OCI-LY1 (cell line): ENCODE results near the gene FAF1.

Source experiments
- H2AFZ ChIP-seq: fragments of 200-600 bp; sonication (generic), shearing (Covaris generic); 2 replicates; pipeline ENCODE4 v1.6.0; 2014; ENCODE audit warnings: antibody characterized with exemption, mild to moderate bottlenecking, low read length
- H3F3A ChIP-seq: fragments of 200-600 bp; sonication (generic), shearing (Covaris generic); 2 replicates; pipeline ENCODE4 v1.6.0; 2014; ENCODE audit warnings: mild to moderate bottlenecking, antibody characterized with exemption, low read length, moderate library complexity; ENCODE audit not compliant: insufficient read depth
- H3K27ac ChIP-seq: fragments of 200-600 bp; sonication (generic); 2 replicates; pipeline ENCODE4 v1.5.1; 2014; ENCODE audit warnings: low read length, mixed run types, mild to moderate bottlenecking, low read depth; ENCODE audit not compliant: poor library complexity, severe bottlenecking
- H3K27me3 ChIP-seq: fragments of 200-600 bp; sonication (generic); 2 replicates; pipeline ENCODE4 v1.6.0; 2014; ENCODE audit warnings: antibody characterized with exemption, mild to moderate bottlenecking, low read length, moderate library complexity; ENCODE audit not compliant: insufficient read depth
- H3K36me3 ChIP-seq: fragments of 200-600 bp; sonication (generic); 2 replicates; pipeline ENCODE4 v1.6.1; 2014; ENCODE audit warnings: mild to moderate bottlenecking, antibody characterized with exemption, low read length, moderate library complexity, mixed read lengths; ENCODE audit not compliant: insufficient read depth
- H3K4me1 ChIP-seq: fragments of 200-600 bp; sonication (generic); 2 replicates; pipeline ENCODE4 v1.5.1; 2014; ENCODE audit warnings: mild to moderate bottlenecking, low read length, moderate library complexity; ENCODE audit not compliant: insufficient read depth, severe bottlenecking
- H3K4me2 ChIP-seq: fragments of 200-600 bp; sonication (generic), shearing (Covaris generic); 2 replicates; pipeline ENCODE4 v1.6.1; 2014; ENCODE audit warnings: low read length
- H3K4me3 ChIP-seq: fragments of 200-600 bp; sonication (generic); 2 replicates; pipeline ENCODE4 v1.5.1; 2014; ENCODE audit warnings: low read length, low read depth, mild to moderate bottlenecking, mixed read lengths; ENCODE audit not compliant: poor library complexity, severe bottlenecking
- H3K79me2 ChIP-seq: fragments of 200-600 bp; shearing (Covaris generic); 2 replicates; pipeline ENCODE4 v1.6.1; 2016; ENCODE audit warnings: mixed run types, low read length, mixed read lengths; ENCODE audit not compliant: insufficient read depth
- H3K9ac ChIP-seq: fragments of 200-600 bp; sonication (generic), shearing (Covaris generic); 2 replicates; pipeline ENCODE4 v1.6.1; 2014; ENCODE audit warnings: mild to moderate bottlenecking, low read length, mixed read lengths
- H3K9me2 ChIP-seq: fragments of 200-600 bp; sonication (generic), shearing (Covaris generic); 2 replicates; pipeline ENCODE4 v1.6.1; 2014; ENCODE audit warnings: low read depth, mild to moderate bottlenecking, low read length, mixed read lengths
- H3K9me3 ChIP-seq: fragments of 200-600 bp; shearing (Covaris generic); 2 replicates; pipeline ENCODE4 v1.6.1; 2014; ENCODE audit warnings: low read length, mixed read lengths
- H4K20me1 ChIP-seq: fragments of 200-600 bp; sonication (generic), shearing (Covaris generic); 2 replicates; pipeline ENCODE4 v1.6.0; 2016; ENCODE audit warnings: mild to moderate bottlenecking, low read length; ENCODE audit not compliant: insufficient read depth
- EZH2 ChIP-seq: fragments of 200-600 bp; sonication (generic), shearing (Covaris generic); IDR thresholded peaks from 2 replicates; pipeline ENCODE4 v1.8.0; 2017; ENCODE audit warnings: borderline replicate concordance, mixed run types, mild to moderate bottlenecking, antibody characterized with exemption, low read length, moderate library complexity, mixed read lengths
- TF ChIP-seq, protein P1 (sequence below): fragments of 200-600 bp; sonication (generic), shearing (Covaris generic); IDR thresholded peaks from 2 replicates; pipeline ENCODE4 v1.5.1; 2017; ENCODE audit warnings: mild to moderate bottlenecking, antibody characterized with exemption, low read length, moderate library complexity, mixed read lengths

FAF1 gene

DNA sequence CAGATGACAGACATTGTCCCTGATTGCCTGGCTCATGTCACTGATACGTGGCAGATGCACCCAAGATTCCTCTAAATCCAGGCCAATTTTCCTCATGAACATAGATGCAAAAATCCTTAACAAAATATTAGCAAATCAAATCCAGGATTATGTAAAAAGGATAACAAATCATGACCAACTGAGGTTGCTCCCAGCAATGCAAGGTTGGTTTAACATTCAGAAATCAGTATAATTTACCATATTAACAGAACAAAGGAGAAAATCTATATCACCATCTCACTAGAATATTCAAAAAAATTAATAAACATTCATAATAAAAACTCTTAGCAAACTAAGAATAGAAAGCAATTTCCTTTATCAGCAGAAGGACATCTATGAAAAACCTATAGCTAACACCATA is 39.7 kb downstream of the FAF1 start:
- Histone ChIP-seq H3K4me2 (no peak overlapping the region), H3K36me3 (peaks cover 15% of the 10 kb centered on the region), H3K9ac (no peak overlapping the region), H3F3A (no peaks in the 10 kb centered on the region), H3K27me3 (no peaks in the 10 kb centered on the region), H3K9me2 (no peaks in the 10 kb centered on the region), H2AFZ (no peak overlapping the region), H3K4me1 (peaks cover 21% of the 10 kb centered on the region), H3K9me3 (peaks cover 17% of the 10 kb centered on the region), H4K20me1 (no peaks in the 10 kb centered on the region; the same call in 1 of the 2 replicates), H3K79me2 (peaks cover 92% of the 10 kb centered on the region), H3K27ac (no peak overlapping the region), H3K4me3 (no peak overlapping the region)
- TF ChIP-seq, protein P1, sequence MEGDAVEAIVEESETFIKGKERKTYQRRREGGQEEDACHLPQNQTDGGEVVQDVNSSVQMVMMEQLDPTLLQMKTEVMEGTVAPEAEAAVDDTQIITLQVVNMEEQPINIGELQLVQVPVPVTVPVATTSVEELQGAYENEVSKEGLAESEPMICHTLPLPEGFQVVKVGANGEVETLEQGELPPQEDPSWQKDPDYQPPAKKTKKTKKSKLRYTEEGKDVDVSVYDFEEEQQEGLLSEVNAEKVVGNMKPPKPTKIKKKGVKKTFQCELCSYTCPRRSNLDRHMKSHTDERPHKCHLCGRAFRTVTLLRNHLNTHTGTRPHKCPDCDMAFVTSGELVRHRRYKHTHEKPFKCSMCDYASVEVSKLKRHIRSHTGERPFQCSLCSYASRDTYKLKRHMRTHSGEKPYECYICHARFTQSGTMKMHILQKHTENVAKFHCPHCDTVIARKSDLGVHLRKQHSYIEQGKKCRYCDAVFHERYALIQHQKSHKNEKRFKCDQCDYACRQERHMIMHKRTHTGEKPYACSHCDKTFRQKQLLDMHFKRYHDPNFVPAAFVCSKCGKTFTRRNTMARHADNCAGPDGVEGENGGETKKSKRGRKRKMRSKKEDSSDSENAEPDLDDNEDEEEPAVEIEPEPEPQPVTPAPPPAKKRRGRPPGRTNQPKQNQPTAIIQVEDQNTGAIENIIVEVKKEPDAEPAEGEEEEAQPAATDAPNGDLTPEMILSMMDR: no peak
- no peak for TF ChIP-seq EZH2

DNA sequence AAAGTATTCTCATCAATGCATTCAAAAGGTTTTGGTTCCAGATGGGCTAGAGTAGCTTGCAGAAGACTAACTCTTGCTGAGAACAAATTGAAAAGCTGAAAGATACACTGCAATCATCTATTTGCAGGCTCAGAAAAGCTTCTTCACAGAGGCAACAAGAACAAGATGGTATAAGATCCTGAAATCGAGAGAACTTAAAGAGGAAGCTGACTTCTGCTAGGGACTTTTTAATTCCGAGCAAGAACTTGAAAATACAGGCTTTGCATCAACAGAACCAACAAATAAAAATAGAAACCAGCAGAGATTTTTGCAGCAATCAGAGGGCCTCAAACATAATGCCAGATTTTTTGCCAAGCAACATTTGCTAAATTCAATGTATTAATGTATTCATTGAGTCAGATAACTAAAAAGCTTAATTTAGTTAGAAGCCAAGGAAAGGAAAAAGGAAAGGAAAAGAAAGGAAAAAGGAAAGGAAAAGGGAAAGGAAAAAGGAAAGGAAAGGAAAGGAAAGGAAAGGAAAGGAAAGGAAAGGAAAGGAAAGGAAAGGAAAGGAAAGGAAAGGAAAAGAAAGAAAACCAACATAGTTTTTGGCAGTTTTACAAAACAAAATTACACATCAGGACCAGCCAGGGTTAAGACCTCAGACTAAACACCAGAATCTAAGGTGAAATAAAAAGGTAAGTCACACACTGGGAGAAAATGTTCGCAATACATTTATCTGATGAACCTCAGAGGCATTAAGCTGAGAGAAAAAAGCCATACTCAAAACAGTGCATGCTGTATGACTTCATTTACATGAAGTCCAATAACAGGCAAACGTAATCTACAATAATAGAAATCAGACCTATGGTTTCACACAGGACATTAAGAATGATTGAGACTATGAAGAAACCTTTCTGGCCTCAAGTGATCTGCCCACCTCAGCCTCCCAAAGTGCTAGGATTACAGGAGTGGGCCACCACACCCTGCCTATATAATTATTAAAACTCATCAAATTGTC is 42.6 kb downstream of the FAF1 start:
- Histone ChIP-seq H3K9me3 (peaks cover 4% of the 10 kb centered on the region; the same call in 1 of the 2 replicates), H3K4me2 (peak overlapping the region; percentile 16; the same call in 1 of the 2 replicates), H3K4me1 (peaks cover 21% of the 10 kb centered on the region), H3F3A (no peaks in the 10 kb centered on the region), H2AFZ (no peak overlapping the region), H3K9me2 (no peaks in the 10 kb centered on the region), H3K79me2 (peaks cover 89% of the 10 kb centered on the region), H3K4me3 (no peak overlapping the region), H3K27ac (peak overlapping the region; percentile 8), H3K27me3 (no peaks in the 10 kb centered on the region), H3K9ac (no peak overlapping the region; the same call in 1 of the 2 replicates), H4K20me1 (no peaks in the 10 kb centered on the region; the same call in 1 of the 2 replicates), H3K36me3 (peaks cover 25% of the 10 kb centered on the region)
- TF ChIP-seq EZH2: no peak
- TF ChIP-seq, protein P1: no peak

DNA sequence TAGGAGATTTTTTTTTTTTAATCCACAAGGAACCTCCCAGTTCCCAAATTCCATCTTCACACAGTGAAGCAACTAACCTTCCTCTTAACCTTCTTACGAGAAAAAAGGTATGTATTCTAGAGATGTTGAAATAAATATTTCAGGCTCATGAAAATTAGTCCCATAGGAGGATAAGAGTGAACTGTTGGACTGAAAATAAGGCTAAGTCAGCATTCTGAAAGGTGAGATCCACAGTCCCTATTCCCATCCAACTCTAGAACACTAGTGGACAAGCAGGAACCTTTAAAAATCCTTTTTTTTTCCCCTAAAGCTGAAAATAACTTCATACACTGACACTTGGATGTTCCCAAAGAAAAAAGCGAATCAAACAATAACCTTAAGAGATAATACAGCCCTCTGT is 44.4 kb downstream of the FAF1 start:
- H3K4me1 ChIP-seq: peaks cover 21% of the 10 kb centered on the region
- H3K9me3 ChIP-seq: no peaks in the 10 kb centered on the region
- H3K27ac ChIP-seq: no peak overlapping the region
- H3K4me3 ChIP-seq: no peak overlapping the region
- H3K4me2 ChIP-seq: no peak overlapping the region
- H2AFZ ChIP-seq: no peak overlapping the region
- no peaks in the 10 kb centered on the region; the same call in 1 of the 2 replicates for H4K20me1 ChIP-seq
- peaks cover 28% of the 10 kb centered on the region for H3K36me3 ChIP-seq
- H3K9me2 ChIP-seq: no peaks in the 10 kb centered on the region
- peaks cover 76% of the 10 kb centered on the region for H3K79me2 ChIP-seq
- H3K27me3 ChIP-seq: no peaks in the 10 kb centered on the region
- no peaks in the 10 kb centered on the region for H3F3A ChIP-seq
- H3K9ac ChIP-seq: no peak overlapping the region
- TF ChIP-seq EZH2: no peak
- TF ChIP-seq, protein P1: no peak
